WTC11 (cell line): ENCODE data around the gene HOXB1.

ENCODE experiments used
- AR ChIP-seq: fragments of 250-450 bp; sonication (Bioruptor Pico); IDR thresholded peaks from 2 replicates; pipeline ENCODE4 v1.9.0; 2021; ENCODE audit warnings: mild to moderate bottlenecking
- CREB1 ChIP-seq: sonication (generic); formaldehyde crosslinking; IDR thresholded peaks from 2 replicates; pipeline ENCODE4 v1.8.0; 2023; ENCODE audit warnings: mild to moderate bottlenecking, missing genetic modification reagents
- CTCF ChIP-seq: fragments of 200-600 bp; IDR thresholded peaks from 2 replicates; pipeline ENCODE4 v1.8.0; 2022; ENCODE audit warnings: antibody characterized with exemption
- FOXK1 ChIP-seq: sonication (generic); formaldehyde crosslinking; IDR thresholded peaks from 2 replicates; pipeline ENCODE4 v1.8.0; 2022; ENCODE audit warnings: mild to moderate bottlenecking, moderate library complexity, missing genetic modification reagents
- MAX ChIP-seq: sonication (generic); formaldehyde crosslinking; IDR thresholded peaks from 2 replicates; pipeline ENCODE4 v1.8.0; 2022; ENCODE audit warnings: mild to moderate bottlenecking, missing genetic modification reagents
- PREB ChIP-seq: sonication (generic); formaldehyde crosslinking; IDR thresholded peaks from 2 replicates; pipeline ENCODE4 v1.8.1; 2022; ENCODE audit warnings: mild to moderate bottlenecking, missing genetic modification reagents, moderate library complexity, borderline replicate concordance
- SOX15 ChIP-seq: fragments of 250-450 bp; sonication (Bioruptor Pico); IDR thresholded peaks from 2 replicates; pipeline ENCODE4 v1.9.0; 2021; ENCODE audit warnings: mild to moderate bottlenecking
- SP1 ChIP-seq: sonication (generic); formaldehyde crosslinking; conservative IDR thresholded peaks from 2 replicates; pipeline ENCODE4 v1.8.1; 2022; ENCODE audit warnings: missing genetic modification reagents
- TCF7 ChIP-seq: sonication (generic); formaldehyde crosslinking; IDR thresholded peaks from 2 replicates; pipeline ENCODE4 v1.8.0; 2022; ENCODE audit warnings: mild to moderate bottlenecking, low read depth, missing genetic modification reagents, moderate library complexity
- ZNF512 ChIP-seq: sonication (generic); formaldehyde crosslinking; IDR thresholded peaks from 2 replicates; pipeline ENCODE4 v1.8.1; 2022; ENCODE audit warnings: missing genetic modification reagents, borderline replicate concordance

GRCh38 chr17:48547808-48548522 is 17.2 kb upstream of the HOXB1 start:
- TF ChIP-seq CTCF (no peak), FOXK1 (CRISPR knock-in tag) (no peak), AR (CRISPR knock-in tag) (no peak), PREB (CRISPR knock-in tag) (no peak), SOX15 (no peak), ZNF512 (no peak), MAX (CRISPR knock-in tag) (no peak), SP1 (CRISPR knock-in tag) (no peak), CREB1 (CRISPR knock-in tag) (no peak), TCF7 (no peak)
